B cell (primary cell): ENCODE results near the gene AZGP1. TPM values are rescaled to one million over a fixed set of nuclear protein-coding genes. Genes with fewer than 3 reads are reported as not detected.

Source experiments
- ATAC-seq: fragments of 200-7000 bp; cut with Tn5 transposase; one replicate; pipeline ENCODE4 v1.10.0; 2021; ENCODE audit warnings: low read depth, mild to moderate bottlenecking, moderate number of reproducible peaks, moderate library complexity
- CTCF ChIA-PET: fragments of 350-600 bp; sonication (Branson Sonifier 250); formaldehyde crosslinking; loops from one replicate; lab custom pipeline; 2021; ENCODE audit warnings: antibody characterized with exemption, inconsistent platforms; lab: Charles Lee
- POLR2A ChIA-PET: fragments of 350-600 bp; sonication (Branson Sonifier 250); formaldehyde crosslinking; loops from one replicate; lab custom pipeline; 2021; ENCODE audit warnings: antibody characterized with exemption; lab: Charles Lee
- DNase-seq: peaks from one replicate; pipeline ENCODE4 v3.0.0; 2013
- H2AFZ ChIP-seq: 2 replicates; pipeline ENCODE4 v1.6.1; 2012; ENCODE audit warnings: mild to moderate bottlenecking, low read depth, low read length; ENCODE audit not compliant: insufficient read depth, poor library complexity, severe bottlenecking
- H3K27ac ChIP-seq, 2 donors: 1 replicate in 1 of 2; 2 replicates in 1 of 2; pipeline ENCODE4 v1.5.1; 2012 to 2013; ENCODE audit warnings: low read length in 2 of 2, mild to moderate bottlenecking in 2 of 2, moderate library complexity in 1 of 2
- H3K27me3 ChIP-seq, 4 experiments: fragments of 200-600 bp in 1 of 4; sonication (generic) in 1 of 4; replicated peaks in 1 of 4; 1 replicate in 2 of 4; 2 replicates in 2 of 4; pipeline versions ENCODE4 v1.6.1 to v1.7.0; 2013 to 2016; ENCODE audit warnings: low read length in 3 of 4, mild to moderate bottlenecking in 2 of 4, mixed read lengths in 1 of 4, moderate library complexity in 1 of 4; ENCODE audit not compliant: insufficient read depth in 4 of 4, control insufficient read depth in 3 of 4; ENCODE audit errors: control extremely low read depth in 1 of 4
- H3K36me3 ChIP-seq, 2 experiments: replicated peaks in 1 of 2; 1 replicate in 1 of 2; 2 replicates in 1 of 2; pipeline versions ENCODE4 v1.6.1 to v1.7.1; 2013; ENCODE audit warnings: low read length in 1 of 2; ENCODE audit not compliant: insufficient read depth in 2 of 2, control insufficient read depth in 1 of 2; ENCODE audit errors: control extremely low read depth in 1 of 2, extremely low read depth in 1 of 2
- H3K4me1 ChIP-seq, 2 donors: fragments of 200-600 bp in 1 of 2; sonication (generic) in 1 of 2; 1 replicate in 1 of 2; 2 replicates in 1 of 2; pipeline versions ENCODE4 v1.5.1 to v1.6.1; 2013 to 2017; ENCODE audit warnings: low read length in 2 of 2; ENCODE audit not compliant: control insufficient read depth in 2 of 2, insufficient read depth in 2 of 2
- H3K4me2 ChIP-seq: replicated peaks from 2 replicates; pipeline ENCODE3; 2012; ENCODE audit warnings: mild to moderate bottlenecking, low read depth, low read length; ENCODE audit not compliant: poor library complexity, severe bottlenecking
- H3K4me3 ChIP-seq, 5 experiments: fragments of 200-600 bp in 1 of 5; sonication (generic) in 1 of 5; 1 replicate in 3 of 5; 2 replicates in 2 of 5; pipeline versions ENCODE4 v1.5.1 to v1.7.0; 2011 to 2016; ENCODE audit warnings: low read length in 4 of 5, mild to moderate bottlenecking in 4 of 5, low read depth in 2 of 5, control low read depth in 1 of 5, moderate library complexity in 1 of 5; ENCODE audit not compliant: insufficient read depth in 1 of 5; ENCODE audit errors: control extremely low read depth in 1 of 5, extremely low read depth in 1 of 5
- H3K79me2 ChIP-seq: fragments of 200-600 bp; sonication (generic); one replicate; pipeline ENCODE4 v1.6.0; 2016; ENCODE audit warnings: low read length; ENCODE audit not compliant: control insufficient read depth, insufficient read depth
- H3K9ac ChIP-seq: fragments of 200-600 bp; sonication (generic); 2 replicates; pipeline ENCODE4 v1.6.1; 2017; ENCODE audit warnings: mild to moderate bottlenecking, low read length, moderate library complexity
- H3K9me3 ChIP-seq, 3 donors: one replicate each; pipeline versions ENCODE4 v1.6.1 to v1.7.1; 2013; ENCODE audit warnings: low read length in 2 of 3; ENCODE audit not compliant: control insufficient read depth in 2 of 3, insufficient read depth in 1 of 3; ENCODE audit errors: control extremely low read depth in 1 of 3
- H4K20me1 ChIP-seq: 2 replicates; pipeline ENCODE4 v1.6.0; 2012; ENCODE audit warnings: mild to moderate bottlenecking, low read length; ENCODE audit not compliant: insufficient read depth, control insufficient read depth, poor library complexity, severe bottlenecking
- H3K27ac Mint-ChIP-seq: one replicate; pipeline ENCODE4 v1.8.0; 2021; ENCODE audit warnings: mixed read lengths
- H3K27me3 Mint-ChIP-seq: one replicate; pipeline ENCODE4 v1.8.0; 2021; ENCODE audit warnings: mixed read lengths
- H3K4me1 Mint-ChIP-seq: one replicate; pipeline ENCODE4 v1.8.0; 2021; ENCODE audit warnings: mixed read lengths
- H3K4me3 Mint-ChIP-seq: one replicate; pipeline ENCODE4 v1.8.0; 2021; ENCODE audit warnings: mixed read lengths
- H3K9me3 Mint-ChIP-seq: one replicate; pipeline ENCODE4 v1.8.0; 2022; ENCODE audit warnings: mixed read lengths; ENCODE audit not compliant: insufficient read depth
- CTCF ChIP-seq: fragments of 200-600 bp; IDR thresholded peaks from one replicate; pipeline ENCODE4 v1.8.0; 2022; ENCODE audit warnings: antibody characterized with exemption, mild to moderate bottlenecking
- EZH2 ChIP-seq: IDR thresholded peaks from 2 replicates; pipeline ENCODE4 v1.6.1; 2012; ENCODE audit warnings: borderline replicate concordance, low read depth, mild to moderate bottlenecking, moderate library complexity, low read length; ENCODE audit not compliant: insufficient read depth, poor library complexity, severe bottlenecking
- WGBS: methylation state at CpG from one replicate; pipeline ENCODE4 v1.1.5; 2013; ENCODE audit warnings: missing lambda C conversion rate; ENCODE audit not compliant: insufficient coverage; 5-methylcytosine and 5-hydroxymethylcytosine counted together
- intact Hi-C: fragments of 100-400 bp; cut with micrococcal nuclease; formaldehyde crosslinking; loops from one replicate; pipeline ENCODE4 v1.10.0; 2022
- polyA plus RNA-seq: library from polyadenylated mRNA; depleted of rRNA; stranded (reverse); fragments of >200 nt; gene quantifications from 2 replicates; pipeline ENCODE4 v1.2.3, GENCODE V29; 2012
- total RNA-seq, 2 donors: library from RNA; stranded (reverse); fragments of 120-200 nt in 1 of 2; gene quantifications; 1 replicate in 1 of 2; 2 replicates in 1 of 2; pipeline versions ENCODE4 v1.2.3 to v1.2.4, GENCODE V29; 2013 to 2022

Gene AZGP1
- total and polyA plus RNA-seq, 2 donors (not counting 1 experiment from before 2014, with no cell fraction given), result not detected

GRCh38 chr7:99969298-99969697, 6.5 kb downstream of the AZGP1 start:
- intact Hi-C loops, result no loop called here
- TF ChIP-seq CTCF, result no peak
- no peak for TF ChIP-seq EZH2
- Histone ChIP-seq H3K36me3 (no peaks in the 10 kb centered on the region), H3K27me3 (peaks cover 0 to 23% (median 4%) of the 10 kb centered on the region in 4 experiments), H2AFZ (no peak overlapping the region), H4K20me1 (no peaks in the 10 kb centered on the region), H3K79me2 (no peaks in the 10 kb centered on the region), H3K4me3 (no peak overlapping the region), H3K4me1 (no peaks in the 10 kb centered on the region), H3K9me3 (peaks cover 0 to 8% (median 0%) of the 10 kb centered on the region in 3 donors), H3K27ac (no peak overlapping the region), H3K4me2 (no peak overlapping the region), H3K9ac (no peak overlapping the region)
- DNase-seq (no peak), ATAC-seq (no peak)
- H3K4me1 Mint-ChIP-seq, result no peaks in the 10 kb centered on the region
- 89% methylated on average over 3 of the region's 3 CpGs for WGBS
- H3K4me3 Mint-ChIP-seq, result no peak overlapping the region
- H3K27me3 Mint-ChIP-seq, result peaks cover 49% of the 10 kb centered on the region
- H3K27ac Mint-ChIP-seq, result no peak overlapping the region
- POLR2A ChIA-PET, result no interaction called here
- CTCF ChIA-PET, result interaction anchor here (0.6 to 1.6 kb wide), 3 partner anchors 10 to 167 kb away, joined by 4 to 6 read pairs (median 4); no protein-coding TSS in a partner anchor
- H3K9me3 Mint-ChIP-seq, result no peaks in the 10 kb centered on the region

- Histone ChIP-seq H3K4me2 (no peak overlapping the region), H3K9ac (no peak overlapping the region), H3K27me3 (peaks cover 0 to 17% (median 8%) of the 10 kb centered on the region in 4 experiments), H3K79me2 (no peaks in the 10 kb centered on the region), H3K27ac (no peak overlapping the region), H2AFZ (no peak overlapping the region), H3K9me3 (no peaks in the 10 kb centered on the region), H3K4me1 (no peaks in the 10 kb centered on the region), H4K20me1 (no peaks in the 10 kb centered on the region), H3K4me3 (no peak overlapping the region), H3K36me3 (no peaks in the 10 kb centered on the region)
- TF ChIP-seq EZH2 (no peak), CTCF (no peak)
- CTCF ChIA-PET, result no interaction called here
- H3K27ac Mint-ChIP-seq, result no peak overlapping the region
- H3K27me3 Mint-ChIP-seq, result peaks cover 63% of the 10 kb centered on the region
- WGBS, result no CpG with 5 or more reads among the region's 9 CpGs
- H3K4me3 Mint-ChIP-seq, result no peak overlapping the region
- intact Hi-C loops, result no loop called here
- ATAC-seq (no peak), DNase-seq (no peak)
- POLR2A ChIA-PET, result no interaction called here
- no peaks in the 10 kb centered on the region for H3K9me3 Mint-ChIP-seq
- H3K4me1 Mint-ChIP-seq, result no peaks in the 10 kb centered on the region
Observed at GRCh38 chr7:99958564-99959227, 17.1 kb downstream of the AZGP1 start.
